HL-60 (cell line): ENCODE data around the gene CNTNAP4.

ENCODE experiments used
- DNase-seq, 2 experiments: peaks; one replicate each; pipeline ENCODE4 v3.0.0-alpha.2; 2010 to 2020; ENCODE audit warnings: low read depth in 1 of 2, low spot score in 1 of 2
- H3K27ac ChIP-seq: fragments of 250-450 bp; sonication (Bioruptor Pico); replicated peaks from 2 replicates; pipeline ENCODE4 v1.5.1; 2020; ENCODE audit warnings: mild to moderate bottlenecking, moderate library complexity
- H3K27me3 ChIP-seq: fragments of 250-450 bp; sonication (Bioruptor Pico); 2 replicates; pipeline ENCODE4 v1.5.1; 2021; ENCODE audit warnings: mild to moderate bottlenecking, moderate library complexity; ENCODE audit not compliant: insufficient read depth, poor library complexity, severe bottlenecking
- H3K4me3 ChIP-seq: replicated peaks from 2 replicates; pipeline ENCODE4 v1.5.1; 2011; ENCODE audit warnings: mild to moderate bottlenecking, control low read depth, low read length; ENCODE audit not compliant: insufficient read depth
- CTCF ChIP-seq: IDR thresholded peaks from one replicate; pipeline ENCODE4 v1.5.1; 2011; ENCODE audit warnings: low read length, control low read depth, inconsistent platforms; ENCODE audit not compliant: insufficient read depth
- GABPA ChIP-seq: IDR thresholded peaks from 2 replicates; pipeline ENCODE4 v1.6.1; 2012; ENCODE audit warnings: low read depth
- POLR2AphosphoS5 ChIP-seq: IDR thresholded peaks from 2 replicates; pipeline ENCODE4 v1.6.1; 2012; ENCODE audit warnings: low read depth
- REST ChIP-seq: IDR thresholded peaks from 2 replicates; pipeline ENCODE4 v1.6.1; 2012; ENCODE audit warnings: low read depth; ENCODE audit not compliant: insufficient replicate concordance
- SPI1 ChIP-seq: IDR thresholded peaks from 2 replicates; pipeline ENCODE4 v1.6.1; 2012; ENCODE audit warnings: low read depth, mild to moderate bottlenecking, borderline replicate concordance

CNTNAP4 gene

GRCh38 chr16:76541070-76541469 is 263.9 kb downstream of the CNTNAP4 start:
- no peak for DNase-seq
- no peaks in the 10 kb centered on the region for H3K27me3 ChIP-seq
- H3K27ac ChIP-seq, result no peak overlapping the region
- TF ChIP-seq CTCF (no peak), GABPA (no peak), SPI1 (no peak), POLR2AphosphoS5 (no peak), REST (no peak)
- no peak overlapping the region for H3K4me3 ChIP-seq

GRCh38 chr16:76565542-76565941 is 288.3 kb downstream of the CNTNAP4 start:
- TF ChIP-seq GABPA (no peak), CTCF (no peak), POLR2AphosphoS5 (no peak), REST (no peak), SPI1 (no peak)
- Histone ChIP-seq H3K4me3 (no peak overlapping the region), H3K27me3 (no peaks in the 10 kb centered on the region), H3K27ac (no peak overlapping the region)
- no peak for DNase-seq

- Histone ChIP-seq H3K4me3 (no peak overlapping the region), H3K27ac (no peak overlapping the region), H3K27me3 (no peaks in the 10 kb centered on the region)
- TF ChIP-seq GABPA (no peak), SPI1 (no peak), POLR2AphosphoS5 (no peak), REST (no peak), CTCF (no peak)
- no peak for DNase-seq
Observed at GRCh38 chr16:76571755-76572154, 294.6 kb downstream of the CNTNAP4 start.
